Measurements from ENCODE around the gene SCN8A.
"Not testable (repeated sequence)": the region's sequence is repeated elsewhere in the genome, so short reads cannot be mapped to it uniquely, and the experiment has no call there.

Gene SCN8A

GRCh38 chr12:51639361-51639760, 48.3 kb downstream of the SCN8A start:
- H3K27ac ChIP-seq (replicated peaks): no peak overlapping the region
- TF ChIP-seq SPI1 (IDR thresholded peaks at IDR 0.05; ENCODE audit: borderline replicate concordance, low read depth): no peak
- no peak for TF ChIP-seq REST (IDR thresholded peaks at IDR 0.05; ENCODE audit: insufficient replicate concordance, low read depth)
- TF ChIP-seq GABPA (IDR thresholded peaks at IDR 0.05; ENCODE audit: low read depth): no peak
- TF ChIP-seq CTCF (IDR thresholded peaks at IDR 0.05; ENCODE audit: insufficient read depth, low read length): no peak
- no peak for TF ChIP-seq POLR2AphosphoS5 (IDR thresholded peaks at IDR 0.05; ENCODE audit: low read depth)
- no peak overlapping the region for H3K4me3 ChIP-seq (replicated peaks; ENCODE audit: insufficient read depth, low read length)
- no peaks in the 10 kb centered on the region for H3K27me3 ChIP-seq (ENCODE audit: insufficient read depth, poor library complexity, severe bottlenecking)
- no peak for DNase-seq (ENCODE audit: low read depth in 1 of 2, low spot score in 1 of 2)

- Histone ChIP-seq H3K27me3 (ENCODE audit: insufficient read depth, poor library complexity, severe bottlenecking) (no peaks in the 10 kb centered on the region), H3K27ac (replicated peaks) (no peak overlapping the region), H3K4me3 (replicated peaks; ENCODE audit: insufficient read depth, low read length) (no peak overlapping the region)
- no peak for DNase-seq (ENCODE audit: low read depth in 1 of 2, low spot score in 1 of 2)
- TF ChIP-seq POLR2AphosphoS5 (IDR thresholded peaks at IDR 0.05; ENCODE audit: low read depth) (no peak), REST (IDR thresholded peaks at IDR 0.05; ENCODE audit: insufficient replicate concordance, low read depth) (no peak), GABPA (IDR thresholded peaks at IDR 0.05; ENCODE audit: low read depth) (no peak), SPI1 (IDR thresholded peaks at IDR 0.05; ENCODE audit: borderline replicate concordance, low read depth) (no peak)
Observed at GRCh38 chr12:51642286-51642685, 51.3 kb downstream of the SCN8A start.

GRCh38 chr12:51643951-51644350, 52.9 kb downstream of the SCN8A start:
- H3K4me3 ChIP-seq (replicated peaks; ENCODE audit: insufficient read depth, low read length): no peak overlapping the region
- no peak overlapping the region for H3K27ac ChIP-seq (replicated peaks)
- no peak for DNase-seq (ENCODE audit: low read depth in 1 of 2, low spot score in 1 of 2)
- H3K27me3 ChIP-seq (ENCODE audit: insufficient read depth, poor library complexity, severe bottlenecking): no peaks in the 10 kb centered on the region
- TF ChIP-seq GABPA (IDR thresholded peaks at IDR 0.05; ENCODE audit: low read depth) (no peak), CTCF (IDR thresholded peaks at IDR 0.05; ENCODE audit: insufficient read depth, low read length) (no peak), REST (IDR thresholded peaks at IDR 0.05; ENCODE audit: insufficient replicate concordance, low read depth) (no peak), SPI1 (IDR thresholded peaks at IDR 0.05; ENCODE audit: borderline replicate concordance, low read depth) (no peak), POLR2AphosphoS5 (IDR thresholded peaks at IDR 0.05; ENCODE audit: low read depth) (no peak)

GRCh38 chr12:51644691-51645090, 53.7 kb downstream of the SCN8A start:
- not testable (repeated sequence) for H3K27me3 ChIP-seq (ENCODE audit: insufficient read depth, poor library complexity, severe bottlenecking); H3K4me3 ChIP-seq (replicated peaks; ENCODE audit: insufficient read depth, low read length); DNase-seq (ENCODE audit: low read depth in 1 of 2, low spot score in 1 of 2); H3K27ac ChIP-seq (replicated peaks)

All from HL-60 (cell line).